NCI-H2081 treated with DMSO at 0.1 percent for 48 hours (cell line): Measurements from ENCODE around the gene THBD.

ENCODE experiments used
- DNase-seq: peaks from one replicate; lab custom pipeline; 2025; lab: John Stamatoyannopoulos, UW

Gene THBD

DNA sequence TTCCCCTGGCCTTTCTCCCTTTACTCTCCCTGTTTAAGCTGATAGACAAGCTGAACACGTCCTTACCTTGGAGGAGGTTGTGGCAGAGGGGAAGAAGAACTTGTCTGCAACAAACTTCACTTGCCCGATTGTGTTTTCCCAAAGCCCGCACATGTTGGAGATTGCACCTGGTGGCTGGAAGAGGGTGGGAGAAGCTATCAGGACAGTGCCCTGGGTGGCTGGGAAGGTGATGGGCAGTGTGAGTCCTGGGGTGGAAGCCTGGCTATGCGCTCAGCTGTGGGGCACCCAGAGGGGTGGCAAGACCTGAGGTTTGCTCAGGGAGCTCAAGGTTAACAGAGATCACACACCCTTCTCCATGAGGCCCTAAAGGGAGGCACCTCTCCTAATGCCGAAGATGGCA lies 39.4 kb downstream of the THBD start:
- no peak for DNase-seq

DNA sequence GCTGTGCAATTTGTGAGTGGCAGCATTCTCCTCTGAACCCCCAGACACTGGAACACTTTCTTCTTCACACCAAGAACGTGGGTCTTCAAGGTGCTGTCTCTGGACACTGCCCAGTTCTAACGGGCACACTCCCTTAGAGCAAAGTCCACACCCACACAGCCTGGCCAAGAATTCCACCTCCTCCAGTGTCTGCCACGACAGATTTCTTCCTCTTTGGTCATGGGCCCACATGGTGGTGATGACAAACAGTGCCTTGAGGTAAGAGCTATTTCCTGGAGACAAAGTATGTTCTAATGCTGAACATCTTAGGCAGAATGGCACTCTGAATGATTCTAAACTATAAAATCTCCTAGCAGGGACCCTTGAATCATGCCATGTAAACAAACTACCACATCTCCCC lies 39.8 kb downstream of the THBD start:
- no peak for DNase-seq

DNA sequence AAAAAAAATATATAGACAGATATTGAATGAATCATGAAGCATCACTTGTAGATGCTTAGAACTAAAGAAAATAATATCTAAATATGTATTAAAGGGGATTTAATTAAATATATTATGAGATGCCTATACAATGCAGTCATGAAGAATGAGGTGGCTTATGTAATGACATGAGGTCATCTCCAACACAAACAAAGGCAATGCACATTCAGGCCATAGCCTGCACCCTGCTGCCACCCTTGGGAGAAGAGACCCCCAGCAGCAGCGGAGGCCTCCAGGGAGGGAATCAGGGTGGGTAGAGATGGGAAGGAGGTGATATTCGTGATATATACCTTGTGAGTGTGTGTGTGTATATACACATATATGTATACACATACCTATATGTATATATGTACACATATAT lies 40.8 kb downstream of the THBD start:
- no peak for DNase-seq

DNA sequence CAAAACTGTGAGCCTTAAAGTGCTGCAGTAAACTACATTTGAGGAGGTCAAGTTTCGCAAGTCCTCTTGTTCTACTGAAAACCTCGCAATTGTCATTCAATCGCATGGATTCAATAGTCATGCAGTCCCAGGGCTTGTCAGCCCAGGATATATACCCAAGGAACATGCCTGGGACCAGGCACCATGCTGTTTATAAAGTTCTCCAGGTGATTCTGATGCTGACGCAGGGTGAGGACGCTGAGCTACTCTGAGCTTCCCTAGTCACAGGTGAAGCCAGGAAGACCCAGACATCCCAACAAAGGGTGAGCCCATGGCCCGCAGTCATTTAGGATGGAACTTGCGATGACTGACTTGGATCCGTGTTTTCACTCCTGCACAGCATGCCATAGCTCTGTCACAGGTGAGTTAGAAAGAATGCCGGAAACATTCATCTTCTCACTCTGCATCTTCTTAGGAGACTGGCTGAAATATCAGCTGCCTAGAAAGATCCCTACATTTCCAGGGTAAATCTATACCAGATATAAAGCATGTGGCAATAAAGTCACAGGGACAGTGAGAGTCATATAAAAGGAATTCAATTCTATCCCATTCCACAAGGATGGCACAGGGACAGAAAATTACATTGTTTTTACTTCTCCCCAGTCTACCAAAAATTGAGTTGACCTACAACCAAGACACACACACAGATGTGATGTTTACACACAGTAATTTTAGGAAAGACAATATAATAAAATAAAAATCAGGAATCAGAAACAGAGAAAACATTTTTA lies 41.4 kb downstream of the THBD start:
- DNase-seq: no peak

DNA sequence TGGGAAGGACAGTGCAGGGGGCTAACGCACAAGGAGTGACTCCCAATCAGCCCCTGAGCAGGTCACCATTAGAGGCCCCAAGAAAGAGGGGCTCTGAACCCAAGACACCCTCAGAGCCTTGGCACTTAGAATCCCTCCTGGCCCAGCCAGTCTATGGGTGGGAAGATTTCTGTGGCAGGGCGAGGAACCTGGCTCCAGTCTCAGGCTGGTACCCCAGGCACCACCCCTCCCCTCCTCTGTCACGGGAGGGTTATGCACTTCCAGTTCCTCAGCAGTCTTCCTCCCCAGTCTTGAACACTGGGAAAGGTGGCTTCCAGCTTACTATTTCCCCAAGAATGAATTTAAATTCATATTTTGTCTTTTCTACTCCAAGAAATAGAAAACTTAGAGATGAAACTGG lies 42.0 kb downstream of the THBD start:
- DNase-seq: no peak

DNA sequence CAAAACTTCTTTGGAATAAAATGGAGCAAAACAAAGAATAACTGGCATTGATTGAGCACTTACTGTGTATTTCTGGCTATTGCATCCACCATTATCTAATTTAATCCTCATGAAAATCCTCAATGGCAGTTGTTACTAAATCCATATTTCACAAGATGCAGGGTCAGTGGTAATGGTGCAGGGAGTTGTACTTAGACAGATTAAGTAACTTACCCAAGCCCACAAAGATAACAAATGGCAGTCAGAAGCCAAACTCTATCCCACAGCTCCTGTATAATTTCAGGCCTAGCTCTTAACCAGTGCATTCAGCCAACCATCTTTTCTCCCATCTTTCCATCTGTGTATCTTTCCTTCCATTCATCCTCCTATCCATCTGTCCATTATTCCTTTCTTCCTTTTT lies 43.7 kb downstream of the THBD start:
- DNase-seq: no peak

DNA sequence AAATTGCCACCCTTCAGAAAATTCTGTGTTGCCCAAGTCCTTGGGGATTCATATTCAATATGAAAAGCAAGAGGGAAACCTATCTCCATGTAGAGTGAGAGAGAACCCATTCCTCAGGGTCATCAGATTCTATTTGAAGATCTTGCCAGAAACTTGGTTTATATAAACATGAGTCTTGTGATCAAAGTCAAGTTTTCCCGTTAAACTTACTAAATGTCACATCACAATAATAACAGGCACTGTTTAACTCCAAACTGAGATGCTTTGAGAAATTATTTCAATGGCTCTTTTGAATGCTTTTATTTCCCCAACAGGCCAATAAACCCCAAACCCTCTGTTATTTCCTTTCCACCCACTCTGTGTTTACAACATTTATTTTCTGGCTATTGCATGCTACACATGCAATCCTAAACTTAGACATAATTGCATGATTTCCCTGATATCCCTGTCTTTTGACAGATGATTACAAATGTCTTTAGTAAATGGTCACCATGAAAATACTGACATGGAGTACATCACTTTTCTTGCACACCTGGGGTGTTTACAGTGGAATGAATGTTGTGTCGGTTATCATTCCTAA lies 45.5 kb downstream of the THBD start:
- DNase-seq: no peak

DNA sequence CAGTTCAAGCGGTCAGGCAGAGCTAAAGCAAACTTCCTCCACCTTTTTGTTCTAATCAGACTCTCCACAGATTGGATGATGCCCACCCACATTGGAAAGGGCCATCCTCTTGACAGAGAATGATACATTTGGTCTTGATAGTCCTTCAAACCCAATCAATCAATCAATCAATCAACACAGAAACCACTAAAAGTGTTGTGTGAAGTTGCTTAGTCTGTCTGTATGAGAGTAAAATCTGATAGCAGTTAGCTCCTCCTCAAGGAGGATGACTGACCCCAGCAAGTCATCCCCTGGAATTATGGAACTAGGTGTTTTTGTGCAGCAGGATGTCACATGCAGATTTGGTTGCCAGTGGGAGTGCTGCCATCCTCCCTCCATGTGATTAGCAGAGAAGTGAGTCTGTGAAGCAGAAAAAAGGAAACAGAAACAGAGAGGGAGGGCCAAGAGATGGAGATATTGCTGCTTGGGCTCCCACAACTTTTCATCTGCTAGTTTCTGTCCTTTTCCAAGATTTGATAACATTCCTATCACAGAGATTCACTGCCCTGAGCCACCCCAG lies 46.3 kb downstream of the THBD start:
- no peak for DNase-seq

DNA sequence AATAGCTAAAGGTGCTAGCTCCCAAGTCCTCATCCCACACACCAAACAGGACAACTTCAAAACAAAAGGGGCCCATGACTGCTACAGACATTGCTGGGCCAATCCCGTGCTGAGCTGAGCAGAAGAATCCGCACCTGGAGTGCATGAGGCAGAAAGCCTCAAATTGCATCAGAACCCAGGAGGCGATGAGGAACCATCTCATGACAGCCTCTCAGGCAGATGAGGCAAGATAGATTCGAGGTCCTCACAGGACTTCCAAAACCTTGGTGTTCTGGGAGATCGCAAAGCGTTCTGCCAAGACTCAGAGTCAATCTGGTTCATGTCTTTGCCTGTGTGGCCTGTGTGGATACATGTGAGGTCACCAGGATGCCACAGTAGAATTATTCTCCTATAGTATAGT lies 47.2 kb downstream of the THBD start:
- DNase-seq: no peak

DNA sequence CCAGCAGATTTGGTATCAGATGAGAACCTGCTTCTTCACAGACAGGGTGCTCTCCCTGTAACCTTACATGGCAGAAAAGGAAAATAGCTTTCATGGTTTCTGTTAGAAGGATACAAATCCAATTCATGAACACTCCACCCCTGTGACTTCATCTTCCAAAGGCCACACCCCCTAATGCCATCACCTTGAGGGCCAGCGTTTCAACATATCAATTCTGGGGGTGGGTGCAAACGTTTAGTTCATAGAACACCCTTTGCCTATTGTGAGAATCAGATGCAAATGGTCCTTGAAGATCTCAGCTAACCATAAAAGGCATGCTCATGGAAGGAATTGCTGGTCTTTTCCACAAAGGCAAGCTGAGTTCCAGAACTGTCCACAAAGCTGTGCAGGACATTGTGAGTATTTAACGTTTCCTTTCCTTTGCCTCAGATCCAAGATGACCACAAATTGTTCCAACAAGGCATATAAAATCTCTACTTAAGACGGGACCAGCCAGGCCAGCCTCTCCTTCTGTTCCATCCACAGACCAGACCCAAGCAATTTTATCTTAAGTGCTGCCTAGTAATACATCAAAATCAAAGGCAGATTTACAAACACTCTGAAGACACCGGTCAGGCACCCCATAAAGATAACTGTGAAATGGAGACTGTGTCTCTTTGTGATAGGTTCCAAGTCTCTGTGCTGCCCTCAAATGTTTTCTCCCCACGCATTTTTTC lies 49.1 kb downstream of the THBD start:
- no peak for DNase-seq

DNA sequence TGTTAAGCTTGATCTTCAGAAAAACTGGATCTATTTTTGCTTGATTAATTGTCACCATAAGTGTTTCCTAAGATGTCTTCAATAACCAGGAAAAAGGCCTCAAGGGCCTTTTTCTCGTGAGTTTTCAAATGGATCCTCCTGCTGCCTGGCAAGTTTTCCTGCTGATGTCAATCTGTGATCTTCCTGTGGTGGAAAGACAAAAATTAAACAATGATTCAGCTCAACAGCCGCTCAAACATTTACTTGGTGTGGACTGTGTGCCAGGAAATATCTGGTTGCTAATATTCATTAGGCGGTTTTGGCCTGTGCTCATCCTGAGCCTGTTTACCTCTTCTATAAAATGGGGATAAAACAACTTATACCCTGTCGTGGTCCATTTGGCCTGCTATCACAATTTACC lies 49.7 kb downstream of the THBD start:
- DNase-seq: no peak

DNA sequence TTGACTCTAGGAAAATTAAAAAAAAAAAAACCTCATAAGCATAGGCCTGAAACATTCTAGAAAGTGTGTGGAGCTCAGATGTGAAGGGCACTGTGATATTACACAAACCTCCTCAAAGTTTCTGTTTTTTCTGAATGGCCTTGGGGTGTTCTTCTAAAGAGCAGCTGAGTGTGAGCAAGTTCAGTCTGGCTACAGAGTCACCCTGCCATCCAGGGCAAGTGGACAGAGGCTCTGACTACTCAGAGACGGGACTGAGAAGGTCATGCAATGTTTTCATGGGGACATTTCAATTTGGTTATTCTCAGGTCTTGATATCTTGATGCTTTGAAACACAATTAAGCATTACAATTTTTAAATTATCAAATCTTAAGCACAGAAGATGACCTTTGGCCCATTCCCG lies 51.0 kb downstream of the THBD start:
- DNase-seq: no peak

DNA sequence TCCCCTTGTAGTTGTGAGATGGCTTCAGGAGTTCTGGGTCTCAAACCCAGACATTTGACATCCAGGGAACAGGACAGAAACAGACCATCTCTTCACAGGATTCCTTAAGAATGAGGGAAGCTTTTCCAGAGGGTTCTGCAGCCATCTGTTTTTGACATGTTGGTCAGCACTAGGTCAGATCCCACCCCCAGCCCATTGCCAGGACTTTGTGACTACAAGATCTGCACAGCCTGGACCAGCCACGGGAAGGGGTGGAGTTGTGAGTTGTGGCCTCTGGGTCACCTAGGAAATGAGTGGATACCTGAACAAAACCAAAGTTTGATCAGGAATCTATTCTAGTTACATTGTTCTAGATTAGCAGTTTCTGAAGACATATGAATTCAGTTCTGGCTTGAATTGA lies 53.5 kb downstream of the THBD start:
- no peak for DNase-seq
